ENCODE data around the gene BCL2L1.

The BCL2L1 gene

GRCh38 chr20:31723319-31724078 lies 831 bp upstream of the BCL2L1 start:
- DNase-seq: peak; percentile 89

DNA sequence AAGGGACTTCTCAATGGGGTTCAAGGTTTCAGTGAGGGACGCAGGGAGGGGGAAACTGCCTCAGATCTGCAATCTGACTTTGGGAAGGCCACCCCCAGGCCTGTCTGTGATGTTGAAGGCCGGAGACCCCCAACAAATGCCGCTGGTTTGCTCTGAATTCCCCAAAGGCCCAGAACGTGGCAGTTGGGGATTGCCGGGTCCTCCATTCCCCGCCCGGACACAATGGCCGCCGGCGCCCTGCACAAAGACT lies 326 bp upstream of the BCL2L1 start:
- DNase-seq: no peak

GRCh38 chr20:31721408-31722256 lies 1.0 kb downstream of the BCL2L1 start:
- DNase-seq: no peak

GRCh38 chr20:31720486-31721407 lies 1.9 kb downstream of the BCL2L1 start:
- DNase-seq: no peak

GRCh38 chr20:31719644-31720485 lies 2.8 kb downstream of the BCL2L1 start:
- peak; percentile 83 for DNase-seq

DNA sequence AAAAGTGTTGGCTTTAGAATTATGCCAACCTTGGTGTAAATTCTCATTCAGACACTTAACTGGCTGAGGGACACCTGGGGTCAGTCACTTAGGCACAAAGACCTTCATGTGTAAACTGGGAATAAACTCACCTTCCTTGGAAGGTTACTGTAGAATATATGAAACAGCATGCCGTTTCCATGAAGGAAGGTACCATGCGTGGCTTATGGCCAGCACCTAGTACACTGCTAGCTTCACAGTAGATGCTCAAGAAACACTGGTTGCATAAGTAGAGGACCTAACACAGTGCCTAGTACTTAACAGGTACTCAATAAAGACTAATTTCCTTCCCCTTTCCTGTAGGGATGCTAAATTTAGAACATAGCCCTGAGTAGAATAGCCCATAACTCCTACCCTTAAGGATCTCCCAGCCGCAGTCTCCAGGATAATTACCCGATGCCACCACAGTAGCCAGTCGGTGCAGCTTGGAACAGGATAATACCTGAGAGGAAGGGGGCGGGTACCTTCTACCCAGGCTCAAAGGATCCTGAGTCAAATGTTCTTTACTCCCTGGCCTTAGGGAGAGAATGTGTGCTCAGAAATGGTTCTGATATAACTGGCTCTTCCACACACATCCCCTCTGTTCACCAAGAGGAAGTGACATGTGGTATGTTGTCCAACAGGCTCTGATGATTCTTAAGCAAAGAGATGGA lies 3.6 kb downstream of the BCL2L1 start:
- peak; percentile 83 for DNase-seq

GRCh38 chr20:31717478-31718201 lies 5.0 kb downstream of the BCL2L1 start:
- DNase-seq: no peak

GRCh38 chr20:31716818-31717477 lies 5.7 kb downstream of the BCL2L1 start:
- DNase-seq: no peak

GRCh38 chr20:31716351-31716750 lies 6.3 kb downstream of the BCL2L1 start:
- DNase-seq: no peak

DNA sequence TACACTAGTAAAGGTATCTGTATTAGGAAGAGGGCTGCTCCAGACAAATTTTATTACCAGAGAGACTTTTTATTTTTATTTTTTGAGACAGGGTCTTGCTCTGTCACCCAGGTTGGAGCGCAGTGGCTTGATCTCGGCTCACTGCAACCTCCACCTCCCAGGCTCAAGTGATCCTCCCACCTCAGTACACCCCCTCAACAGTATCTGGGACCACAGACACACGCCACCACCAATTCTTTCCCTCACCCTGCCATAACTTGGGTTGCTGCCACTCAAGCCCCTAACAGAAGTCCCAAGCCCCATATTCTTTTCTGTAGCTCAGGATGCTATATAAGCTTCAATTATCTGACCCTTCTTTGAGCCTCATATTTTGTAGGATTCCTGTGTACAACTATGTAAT lies 6.9 kb downstream of the BCL2L1 start:
- no peak for DNase-seq

- DNase-seq: no peak
Measured at GRCh38 chr20:31713312-31714273, 9.1 kb downstream of the BCL2L1 start.

DNA sequence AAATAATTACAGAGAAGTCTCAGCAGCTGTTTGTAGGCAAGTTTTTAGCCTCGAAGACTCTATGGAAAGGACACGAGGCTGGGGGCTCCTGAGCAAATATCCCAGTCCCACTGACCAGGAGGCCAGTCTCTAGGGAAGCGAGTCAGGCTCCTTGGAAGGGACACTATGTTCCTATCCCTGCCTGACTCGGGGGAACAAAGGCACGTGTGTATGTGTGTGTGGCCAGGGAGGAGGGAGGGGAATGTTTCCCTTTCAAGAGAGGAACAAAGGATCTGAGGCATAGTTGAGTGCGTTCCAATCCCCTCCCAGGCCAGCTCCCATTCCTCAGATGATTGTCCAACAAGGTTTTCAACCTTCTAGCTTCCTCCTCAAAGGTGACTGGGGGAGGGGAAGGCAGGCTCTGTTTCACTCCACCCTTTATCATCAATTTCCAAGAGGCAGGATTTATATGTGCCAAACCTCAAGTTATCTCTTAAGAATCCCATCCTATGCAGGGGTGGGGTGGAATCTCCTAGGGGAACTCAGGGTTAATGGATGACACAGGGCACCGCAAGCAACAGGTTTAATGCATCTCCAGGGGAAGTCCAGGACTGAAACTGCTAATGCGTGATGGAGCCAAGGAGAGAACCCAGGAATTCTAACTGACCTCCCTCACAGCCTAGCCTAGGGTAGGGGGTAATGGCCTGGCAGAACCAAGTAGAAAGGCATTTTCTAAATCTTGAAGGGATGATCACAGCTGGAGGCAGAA lies 9.9 kb downstream of the BCL2L1 start:
- DNase-seq: peak; percentile 71

DNA sequence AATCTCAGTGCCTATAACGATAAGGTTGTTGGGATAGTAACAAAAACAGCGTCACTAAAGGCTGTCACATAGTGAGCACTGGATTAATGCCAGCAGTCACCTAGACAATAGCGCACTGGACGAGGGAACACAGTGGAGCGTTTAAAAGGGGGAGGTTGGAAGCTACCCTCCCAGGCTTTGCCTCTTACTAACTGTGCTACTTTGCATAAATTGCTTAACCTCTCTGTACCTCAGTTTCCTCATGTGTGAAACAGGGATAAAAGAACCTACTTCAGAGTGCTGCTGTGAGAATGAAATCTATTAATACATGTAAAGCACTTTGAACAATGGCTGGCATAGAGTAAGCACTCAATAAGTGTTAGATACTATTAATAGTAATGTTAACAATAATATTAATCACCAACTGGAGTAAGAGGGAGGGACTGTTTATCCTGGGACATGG lies 10.5 kb downstream of the BCL2L1 start:
- peak; percentile 77 for DNase-seq

GRCh38 chr20:31711179-31712111 lies 11.2 kb downstream of the BCL2L1 start:
- peak; percentile 66 for DNase-seq

GRCh38 chr20:31710423-31711108 lies 12.1 kb downstream of the BCL2L1 start:
- peak; percentile 64 for DNase-seq

DNA sequence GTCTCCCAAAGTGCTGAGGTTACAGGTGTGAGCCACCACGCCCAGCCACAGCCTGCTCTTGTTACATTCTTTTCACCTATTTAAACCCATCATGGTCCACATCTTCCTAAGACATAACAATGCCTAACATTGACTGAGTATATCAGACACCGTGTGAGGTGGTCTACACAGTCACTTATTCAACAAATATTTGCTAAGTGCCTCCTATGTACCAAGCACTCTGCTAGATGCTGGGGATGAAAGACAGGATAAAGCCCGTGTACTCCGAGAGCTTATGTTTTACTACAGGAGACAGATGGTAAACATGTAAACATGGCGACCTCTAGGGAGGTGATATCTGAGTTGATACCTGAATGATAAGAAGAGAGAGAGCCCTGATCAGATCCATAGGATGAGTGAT lies 12.7 kb downstream of the BCL2L1 start:
- DNase-seq: no peak

Data from NCI-H2029 treated with DMSO at 0.1 percent for 48 hours (cell line).